Effector memory CD4-positive, alpha-beta T cell (primary cell): ENCODE results near the gene NT5DC1.

Experiments
- DNase-seq, 3 donors: peaks; one replicate each; pipeline ENCODE4 v3.0.0-alpha.2; 2020
- H3K27ac ChIP-seq: 2 replicates; pipeline ENCODE4 v1.7.0; 2013; ENCODE audit warnings: mild to moderate bottlenecking, low read length, moderate library complexity; ENCODE audit not compliant: insufficient read depth, poor library complexity, severe bottlenecking
- H3K27me3 ChIP-seq: replicated peaks from 2 replicates; pipeline ENCODE4 v1.7.0; 2013; ENCODE audit warnings: mild to moderate bottlenecking, low read length; ENCODE audit not compliant: insufficient read depth, control insufficient read depth, poor library complexity, severe bottlenecking
- H3K36me3 ChIP-seq: 2 replicates; pipeline ENCODE4 v1.7.0; 2013; ENCODE audit warnings: mild to moderate bottlenecking, low read length, moderate library complexity; ENCODE audit not compliant: control insufficient read depth, insufficient read depth
- H3K4me1 ChIP-seq: 2 replicates; pipeline ENCODE4 v1.7.0; 2013; ENCODE audit warnings: low read length, mild to moderate bottlenecking; ENCODE audit not compliant: control insufficient read depth, insufficient read depth, poor library complexity, severe bottlenecking
- H3K4me3 ChIP-seq: 2 replicates; pipeline ENCODE4 v1.7.0; 2013; ENCODE audit warnings: low read length, low read depth, mild to moderate bottlenecking; ENCODE audit not compliant: insufficient read depth, poor library complexity, severe bottlenecking
- H3K9me3 ChIP-seq: 2 replicates; pipeline ENCODE4 v1.7.0; 2013; ENCODE audit warnings: mild to moderate bottlenecking, low read length, moderate library complexity; ENCODE audit not compliant: control insufficient read depth

The NT5DC1 gene

DNA sequence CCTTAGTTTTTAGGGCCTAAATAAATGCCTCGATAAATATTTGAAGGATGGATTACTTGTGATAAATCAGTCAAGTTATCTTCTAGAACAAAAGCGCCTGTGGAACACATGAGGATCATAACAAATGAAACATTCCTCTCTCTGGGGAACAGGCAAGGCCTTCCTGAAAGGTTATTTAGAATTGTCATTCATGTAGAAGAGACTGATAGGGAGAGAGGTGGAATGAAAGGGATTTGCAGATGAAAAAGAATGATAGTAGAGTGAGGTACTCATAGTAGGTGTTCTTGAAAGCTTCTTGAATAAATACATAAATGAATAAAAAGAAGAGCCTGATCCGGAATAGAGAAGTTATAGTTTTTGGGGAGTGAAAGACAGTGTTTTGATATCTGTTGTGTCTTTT is 122.7 kb downstream of the NT5DC1 start:
- DNase-seq = no peak
- no peaks in the 10 kb centered on the region for H3K9me3 ChIP-seq
- H3K36me3 ChIP-seq = no peaks in the 10 kb centered on the region
- H3K4me1 ChIP-seq = no peaks in the 10 kb centered on the region
- H3K27ac ChIP-seq = no peak overlapping the region
- H3K4me3 ChIP-seq = no peak overlapping the region
- no peaks in the 10 kb centered on the region for H3K27me3 ChIP-seq

DNA sequence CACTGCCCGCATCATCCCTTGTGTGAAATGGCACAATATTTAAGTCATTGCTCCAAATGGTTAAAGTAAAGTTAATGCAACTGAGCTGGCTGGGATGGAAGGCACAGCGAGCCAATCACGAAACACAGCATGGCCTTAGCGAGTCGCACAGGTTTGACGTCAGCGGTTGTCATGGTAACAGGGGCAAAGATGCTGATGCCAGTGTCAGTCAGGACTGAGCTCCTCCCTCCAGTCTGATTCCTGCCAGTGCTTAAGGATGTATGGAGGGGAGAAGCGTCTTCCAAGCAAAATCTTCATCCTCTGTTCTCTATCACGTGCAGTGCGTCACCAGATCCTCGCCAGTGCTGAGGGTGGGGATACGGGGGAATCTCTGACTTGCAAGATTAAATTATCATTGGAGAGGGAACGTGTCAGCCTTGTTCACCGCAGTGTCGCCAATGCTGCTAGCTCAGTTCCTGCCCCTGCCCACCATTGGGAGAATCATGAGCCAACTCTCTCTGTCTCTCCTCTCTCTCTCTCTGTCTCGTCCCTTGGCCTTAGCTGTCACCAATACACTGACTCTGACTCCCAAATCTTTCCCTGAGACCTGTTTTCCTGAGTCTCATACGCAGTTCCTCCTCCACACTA is 128.7 kb downstream of the NT5DC1 start:
- Histone ChIP-seq H3K4me1 (no peaks in the 10 kb centered on the region), H3K27me3 (no peaks in the 10 kb centered on the region), H3K36me3 (no peaks in the 10 kb centered on the region), H3K27ac (no peak overlapping the region), H3K9me3 (no peaks in the 10 kb centered on the region), H3K4me3 (no peak overlapping the region)
- DNase-seq = no peak

DNA sequence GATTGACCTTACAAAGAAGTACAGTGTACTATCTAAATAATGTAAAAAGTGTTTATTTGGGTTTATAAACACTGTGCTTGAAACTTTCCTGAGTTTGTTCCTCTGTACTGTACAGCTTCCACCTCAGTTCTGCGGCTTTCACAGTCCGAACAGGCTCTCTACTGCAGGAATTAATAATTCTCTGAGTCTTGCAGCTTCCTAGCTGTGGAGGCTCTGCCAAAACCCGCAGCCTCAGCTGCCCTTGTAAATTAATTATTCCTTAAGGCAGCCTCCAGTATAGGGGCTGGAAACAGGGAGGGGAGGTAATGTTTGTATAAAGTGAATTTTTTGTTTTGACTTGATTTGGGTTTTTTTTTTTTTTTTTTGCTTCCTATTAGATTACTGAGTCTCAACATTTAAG is 134.0 kb downstream of the NT5DC1 start:
- H3K36me3 ChIP-seq = peaks cover 26% of the 10 kb centered on the region
- no peak for DNase-seq
- no peaks in the 10 kb centered on the region for H3K4me1 ChIP-seq
- H3K9me3 ChIP-seq = no peaks in the 10 kb centered on the region
- H3K27ac ChIP-seq = no peak overlapping the region
- H3K27me3 ChIP-seq = no peaks in the 10 kb centered on the region
- H3K4me3 ChIP-seq = no peak overlapping the region

DNA sequence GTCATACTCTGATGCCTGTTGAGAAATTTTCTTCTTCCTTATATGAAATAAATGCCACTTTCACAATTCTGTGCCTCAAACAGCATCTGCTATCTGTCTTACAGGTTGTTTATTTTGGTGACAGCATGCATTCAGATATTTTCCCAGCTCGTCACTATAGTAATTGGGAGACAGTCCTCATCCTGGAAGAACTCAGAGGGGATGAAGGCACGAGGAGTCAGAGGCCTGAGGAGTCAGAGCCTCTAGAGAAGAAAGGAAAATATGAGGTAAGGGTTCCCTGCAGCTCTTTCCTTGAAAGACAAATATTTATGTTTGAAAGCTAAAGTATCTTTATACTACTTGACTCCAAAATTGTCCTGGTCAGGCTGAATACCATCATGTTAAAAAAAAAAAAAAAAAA is 137.4 kb downstream of the NT5DC1 start:
- H3K27me3 ChIP-seq = no peaks in the 10 kb centered on the region
- no peaks in the 10 kb centered on the region for H3K9me3 ChIP-seq
- H3K27ac ChIP-seq = no peak overlapping the region
- no peaks in the 10 kb centered on the region for H3K4me1 ChIP-seq
- no peak for DNase-seq
- H3K4me3 ChIP-seq = no peak overlapping the region
- H3K36me3 ChIP-seq = peaks cover 29% of the 10 kb centered on the region

DNA sequence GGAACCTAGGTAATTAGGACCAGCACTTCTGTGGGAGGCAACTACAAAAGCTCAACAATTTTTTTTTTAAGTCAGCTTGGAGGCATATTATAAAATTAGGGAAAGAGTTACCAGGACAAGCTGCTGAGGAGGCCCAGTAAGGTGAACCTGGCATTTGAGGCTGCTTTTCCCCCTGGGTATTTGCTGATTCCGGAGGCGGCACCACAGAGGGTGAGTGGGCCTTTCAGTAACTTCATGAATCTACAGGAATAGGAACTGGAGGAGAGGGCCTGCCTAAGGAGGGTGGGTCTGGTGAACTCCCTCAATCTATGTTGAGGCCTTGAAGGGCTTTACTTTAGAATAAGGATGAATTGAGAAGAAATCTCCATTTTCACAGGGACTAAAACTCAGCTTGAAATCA is 138.6 kb downstream of the NT5DC1 start:
- H3K27ac ChIP-seq = no peak overlapping the region
- H3K4me1 ChIP-seq = no peaks in the 10 kb centered on the region
- no peaks in the 10 kb centered on the region for H3K9me3 ChIP-seq
- H3K36me3 ChIP-seq = peaks cover 29% of the 10 kb centered on the region
- DNase-seq = no peak
- no peaks in the 10 kb centered on the region for H3K27me3 ChIP-seq
- H3K4me3 ChIP-seq = no peak overlapping the region

DNA sequence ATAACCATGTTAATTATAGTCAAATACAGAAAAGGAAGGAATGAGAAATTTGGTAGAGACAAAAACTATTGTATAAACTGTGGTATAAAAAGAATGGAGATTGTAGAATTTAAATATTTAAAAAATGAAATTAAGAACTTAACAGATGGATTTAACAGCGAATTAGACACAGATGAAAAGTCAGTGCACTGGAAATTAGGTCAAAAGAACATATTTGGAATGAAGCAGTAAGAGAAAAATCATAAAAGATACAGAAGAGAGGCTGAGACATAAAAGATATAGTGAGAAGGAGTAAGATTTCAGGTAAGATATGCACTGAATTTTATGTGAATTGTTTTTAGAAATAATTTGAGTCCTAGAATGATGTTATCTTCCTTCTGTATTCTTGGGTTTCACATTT is 139.2 kb downstream of the NT5DC1 start:
- Histone ChIP-seq H3K27me3 (no peaks in the 10 kb centered on the region), H3K4me3 (no peak overlapping the region), H3K27ac (no peak overlapping the region), H3K4me1 (no peaks in the 10 kb centered on the region), H3K9me3 (no peaks in the 10 kb centered on the region), H3K36me3 (peaks cover 29% of the 10 kb centered on the region)
- DNase-seq = no peak

DNA sequence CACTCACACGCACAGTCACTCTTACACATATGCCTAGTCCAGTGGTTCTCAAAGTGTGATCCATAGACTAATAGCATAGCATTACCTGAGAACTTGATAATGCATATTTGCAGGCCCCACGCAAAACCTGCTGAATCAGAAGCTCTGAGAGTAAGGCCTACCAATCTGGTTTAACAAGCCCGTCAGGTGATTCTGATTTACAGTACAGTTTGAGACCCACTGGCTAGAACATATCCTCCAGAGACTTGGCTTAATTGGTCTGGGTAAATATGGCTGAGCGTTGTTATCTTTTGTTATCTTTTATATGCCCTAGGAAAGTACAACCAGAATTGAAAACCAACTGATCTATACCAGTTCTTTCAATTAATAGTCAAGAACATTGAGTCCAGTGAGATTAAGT is 143.6 kb downstream of the NT5DC1 start:
- Histone ChIP-seq H3K9me3 (no peaks in the 10 kb centered on the region), H3K36me3 (peaks cover 5% of the 10 kb centered on the region), H3K27ac (no peak overlapping the region), H3K4me1 (no peaks in the 10 kb centered on the region), H3K4me3 (no peak overlapping the region), H3K27me3 (no peaks in the 10 kb centered on the region)
- no peak for DNase-seq

DNA sequence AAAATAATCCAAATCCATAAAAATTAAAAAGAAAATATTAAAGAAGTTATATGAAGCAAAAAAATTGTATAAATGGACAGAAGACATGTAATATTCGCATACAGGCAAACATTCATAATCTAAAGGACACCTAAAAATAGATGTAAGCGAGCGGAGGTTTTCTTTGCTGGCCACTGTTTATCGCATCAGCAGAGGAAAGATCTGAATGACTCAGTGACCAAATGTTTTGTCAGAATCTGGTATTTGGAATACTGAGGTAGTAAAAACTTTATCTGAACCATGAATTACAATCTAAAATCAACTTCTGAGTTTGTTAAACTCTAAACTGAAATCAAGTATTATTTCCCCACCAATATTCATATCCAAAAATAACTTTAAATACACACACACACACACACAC is 145.4 kb downstream of the NT5DC1 start:
- Histone ChIP-seq H3K36me3 (no peaks in the 10 kb centered on the region), H3K9me3 (no peaks in the 10 kb centered on the region), H3K4me3 (no peak overlapping the region), H3K4me1 (no peaks in the 10 kb centered on the region), H3K27ac (no peak overlapping the region), H3K27me3 (no peaks in the 10 kb centered on the region)
- no peak for DNase-seq

DNA sequence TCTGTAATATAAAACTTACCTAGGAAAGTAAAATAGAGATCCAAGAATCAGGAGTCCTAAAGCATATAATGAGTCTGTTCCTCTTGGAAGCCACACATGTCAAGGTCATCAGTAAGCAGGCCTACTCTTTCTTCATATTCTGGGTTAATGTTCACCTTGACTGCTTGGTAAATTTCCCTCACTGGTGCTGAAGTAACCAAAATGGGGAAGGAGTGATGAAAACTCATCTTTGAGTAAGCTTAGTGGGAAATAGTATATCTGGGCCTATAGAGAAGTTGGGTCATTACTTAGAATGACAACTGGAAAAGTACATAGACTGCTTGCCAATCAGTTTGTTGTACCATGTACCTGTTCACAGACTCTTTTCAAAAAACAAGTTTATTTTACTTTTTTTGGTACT is 146.6 kb downstream of the NT5DC1 start:
- H3K9me3 ChIP-seq = no peaks in the 10 kb centered on the region
- no peak overlapping the region for H3K4me3 ChIP-seq
- no peak overlapping the region for H3K27ac ChIP-seq
- H3K27me3 ChIP-seq = no peaks in the 10 kb centered on the region
- no peaks in the 10 kb centered on the region for H3K36me3 ChIP-seq
- H3K4me1 ChIP-seq = no peaks in the 10 kb centered on the region
- no peak for DNase-seq

DNA sequence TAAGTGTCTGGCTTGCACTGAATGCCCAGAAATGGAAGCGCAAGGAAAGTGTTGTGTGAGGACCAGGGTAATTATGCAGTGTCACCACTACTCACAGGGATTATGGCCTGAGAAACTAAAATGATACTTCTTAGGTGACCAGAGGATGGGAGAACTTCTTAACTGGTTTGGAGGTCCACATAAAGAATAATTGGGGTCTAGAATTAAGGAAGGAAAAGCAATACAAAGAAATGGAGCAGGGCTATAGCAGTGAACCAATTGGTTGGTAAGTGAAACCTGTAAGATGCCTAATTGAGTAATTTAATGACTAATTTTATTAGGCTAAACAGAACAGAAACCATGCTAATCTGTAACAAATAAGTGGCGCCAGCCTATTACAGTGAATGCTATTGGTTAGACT is 147.9 kb downstream of the NT5DC1 start:
- peaks cover 9% of the 10 kb centered on the region for H3K4me1 ChIP-seq
- no peaks in the 10 kb centered on the region for H3K36me3 ChIP-seq
- H3K27ac ChIP-seq = no peak overlapping the region
- no peaks in the 10 kb centered on the region for H3K27me3 ChIP-seq
- no peak for DNase-seq
- no peak overlapping the region for H3K4me3 ChIP-seq
- no peaks in the 10 kb centered on the region for H3K9me3 ChIP-seq
